WTC11 (cell line): ENCODE measurements around the gene EMILIN1.

Source experiments
- ATF2 ChIP-seq: sonication (generic); formaldehyde crosslinking; IDR thresholded peaks from 2 replicates; pipeline ENCODE4 v1.8.1; 2022; ENCODE audit warnings: low read depth, missing genetic modification reagents, borderline replicate concordance
- CREM ChIP-seq: sonication (generic); formaldehyde crosslinking; IDR thresholded peaks from 2 replicates; pipeline ENCODE4 v1.8.1; 2022; ENCODE audit warnings: mild to moderate bottlenecking, missing genetic modification reagents, moderate library complexity
- CTCF ChIP-seq: fragments of 200-600 bp; IDR thresholded peaks from 2 replicates; pipeline ENCODE4 v1.8.0; 2022; ENCODE audit warnings: antibody characterized with exemption
- E2F5 ChIP-seq: sonication (generic); formaldehyde crosslinking; IDR thresholded peaks from 2 replicates; pipeline ENCODE4 v1.8.1; 2022; ENCODE audit warnings: mild to moderate bottlenecking, moderate library complexity, missing genetic modification reagents
- FOXJ3 ChIP-seq: sonication (generic); formaldehyde crosslinking; IDR thresholded peaks from 2 replicates; pipeline ENCODE4 v1.9.0; 2021; ENCODE audit warnings: missing genetic modification reagents, mild to moderate bottlenecking, borderline replicate concordance
- NFYB ChIP-seq: sonication (generic); formaldehyde crosslinking; conservative IDR thresholded peaks from 2 replicates; pipeline ENCODE4 v1.8.0; 2022; ENCODE audit warnings: low read depth, missing genetic modification reagents
- NR3C1 ChIP-seq: sonication (generic); formaldehyde crosslinking; conservative IDR thresholded peaks from 2 replicates; pipeline ENCODE4 v1.8.1; 2023; ENCODE audit warnings: low read depth, mild to moderate bottlenecking, missing genetic modification reagents
- PRRX2 ChIP-seq: fragments of 250-450 bp; sonication (Bioruptor Pico); IDR thresholded peaks from 2 replicates; pipeline ENCODE4 v1.8.0; 2021; ENCODE audit warnings: mild to moderate bottlenecking
- USF1 ChIP-seq: sonication (generic); formaldehyde crosslinking; IDR thresholded peaks from 2 replicates; pipeline ENCODE4 v1.8.0; 2022; ENCODE audit warnings: mild to moderate bottlenecking, missing genetic modification reagents

GRCh38 chr2:27039426-27039825 lies 39.0 kb upstream of the EMILIN1 start:
- TF ChIP-seq NFYB (CRISPR knock-in tag) = no peak
- no peak for TF ChIP-seq ATF2
- TF ChIP-seq CTCF = no peak
- no peak for TF ChIP-seq CREM (CRISPR knock-in tag)
- TF ChIP-seq E2F5 (CRISPR knock-in tag) = no peak
- no peak for TF ChIP-seq FOXJ3 (CRISPR knock-in tag)
- no peak for TF ChIP-seq NR3C1
- no peak for TF ChIP-seq PRRX2 (CRISPR knock-in tag)
- no peak for TF ChIP-seq USF1
